ENCODE results near the gene PPP4R1.

GRCh38 chr18:9648431-9649163 is 34.2 kb upstream of the PPP4R1 start:
- TF ChIP-seq FOXA1 (IDR thresholded peaks at IDR 0.05) (no peak), SUZ12 (IDR thresholded peaks at IDR 0.05) (no peak)

Data from HEK293T (cell line).